Transverse colon (tissue), 4 donors: Measurements from ENCODE around the gene VSX1. TPM values are rescaled to one million over a fixed set of nuclear protein-coding genes. Genes with fewer than 3 reads are reported as not detected.

Source experiments
- DNase-seq: peaks from one replicate; pipeline ENCODE4 v3.0.0-alpha.2; 2019
- H3K27ac ChIP-seq, 4 donors: fragments of 200-600 bp; sonication (generic); 2 replicates each; pipeline ENCODE4 v1.5.1; 2016 to 2018; ENCODE audit warnings: inconsistent platforms in 4 of 4
- H3K27me3 ChIP-seq: fragments of 200-600 bp; sonication (generic); 2 replicates; pipeline ENCODE4 v1.5.1; 2017; ENCODE audit warnings: inconsistent platforms
- H3K36me3 ChIP-seq, 4 donors: fragments of 200-600 bp; sonication (generic); 2 replicates each; pipeline ENCODE4 v1.5.1; 2017 to 2019; ENCODE audit warnings: inconsistent platforms in 4 of 4
- H3K4me1 ChIP-seq, 4 donors: fragments of 200-600 bp; sonication (generic); 2 replicates each; pipeline ENCODE4 v1.5.1; 2017 to 2020; ENCODE audit warnings: inconsistent platforms in 4 of 4
- H3K4me3 ChIP-seq, 4 donors: fragments of 200-600 bp; sonication (generic); 1 replicate in 1 of 4; 2 replicates in 3 of 4; pipeline versions ENCODE4 v1.5.1 to v1.6.1; 2017 to 2019; ENCODE audit warnings: inconsistent platforms in 4 of 4
- H3K9me3 ChIP-seq, 2 donors: fragments of 200-600 bp; sonication (generic); 2 replicates each; pipeline ENCODE4 v1.5.1; 2017 to 2019; ENCODE audit warnings: inconsistent platforms in 2 of 2
- EP300 ChIP-seq: sonication (generic); formaldehyde crosslinking; IDR thresholded peaks from one replicate; pipeline ENCODE4 v1.6.1; 2017; ENCODE audit warnings: antibody characterized with exemption, low read depth
- POLR2A ChIP-seq: fragments of 450-650 bp; IDR thresholded peaks from one replicate; pipeline ENCODE4 v1.6.1; 2016; ENCODE audit warnings: antibody characterized with exemption, mild to moderate bottlenecking, moderate library complexity
- POLR2AphosphoS5 ChIP-seq, 3 donors: sonication (generic); formaldehyde crosslinking; IDR thresholded peaks; one replicate each; pipeline ENCODE4 v1.6.1; 2016; ENCODE audit warnings: antibody characterized with exemption in 3 of 3
- WGBS, 2 donors: methylation state at CpG; one replicate each; pipeline ENCODE4 v1.1.5; 2018; ENCODE audit warnings: low coverage in 1 of 2; 5-methylcytosine and 5-hydroxymethylcytosine counted together
- in situ Hi-C, 4 donors: fragments of 200-750 bp; cut with MboI; loops; one replicate each; pipeline versions ENCODE4 v1.15.0 to v1.15.1; 2017; ENCODE audit warnings: low sequenced_read_pairs in 3 of 4, low pct_ligation_motif_present in 1 of 4, low pct_unique_long_range_greater_than_20kb in 1 of 4
- intact Hi-C: fragments of 100-400 bp; cut with DNase I; formaldehyde crosslinking; loops from one replicate; pipeline ENCODE4 v1.15.1; 2023; ENCODE audit warnings: low total_unique reads
- total RNA-seq, 4 donors: library from RNA; depleted of rRNA; stranded (reverse); fragments of >200 nt; gene quantifications; one replicate each; pipeline ENCODE4 v1.1.0, GENCODE V29; 2016
- TF ChIP-seq, protein P1 (sequence below), 5 experiments: fragments of 200-600 bp in 3 of 5; fragments of 450-650 bp in 2 of 5; sonication (generic) in 3 of 5; IDR thresholded peaks; 1 replicate in 2 of 5; 2 replicates in 3 of 5; pipeline ENCODE4 v1.5.1; 2016 to 2017; ENCODE audit warnings: antibody characterized with exemption in 5 of 5, inconsistent platforms in 3 of 5, mild to moderate bottlenecking in 2 of 5, moderate library complexity in 1 of 5

VSX1 gene
- total RNA-seq, 4 donors from 2014 or later: 0.16 TPM; not detected in 3

DNA sequence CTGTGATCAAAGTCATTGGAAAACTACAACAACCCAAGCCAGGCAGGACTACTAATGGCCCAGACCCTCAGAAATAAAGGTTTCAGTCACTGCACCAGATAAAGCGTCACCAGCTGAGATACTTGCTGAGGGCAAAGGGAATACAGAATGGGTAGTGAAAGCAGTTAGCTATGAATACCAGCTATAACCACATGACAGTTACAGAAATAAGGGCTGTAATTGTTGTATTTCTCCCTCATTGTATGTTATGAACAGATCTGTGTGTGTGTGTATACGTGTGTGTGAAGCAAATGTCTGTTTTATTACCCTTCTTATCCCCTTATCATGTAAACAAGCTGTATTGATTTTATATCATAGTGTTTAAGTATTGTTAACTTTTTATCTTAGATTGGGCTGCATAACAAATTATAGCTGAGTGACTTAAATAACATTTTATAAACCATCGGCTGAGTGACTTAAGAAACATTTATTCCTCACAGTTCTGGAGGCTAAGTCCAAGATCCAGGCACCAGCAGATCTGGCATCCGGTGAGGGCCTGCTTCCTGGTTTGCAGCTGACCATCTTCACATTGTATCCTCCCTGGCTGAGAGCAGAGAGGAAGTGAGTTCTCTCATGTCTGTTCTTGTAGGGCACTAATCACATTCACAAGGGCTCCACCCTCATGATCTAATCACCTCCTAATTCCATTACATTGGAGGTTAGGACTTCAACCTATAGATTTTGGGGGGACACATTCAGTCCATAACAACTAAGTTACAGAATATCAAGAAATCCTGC, 46.0 kb upstream of the VSX1 start:
- H3K4me1 ChIP-seq: no peaks in the 10 kb centered on the region
- no peaks in the 10 kb centered on the region for H3K27me3 ChIP-seq
- in situ Hi-C loops (no loop called here), intact Hi-C loops (no loop called here)
- H3K27ac ChIP-seq: no peak overlapping the region
- TF ChIP-seq POLR2A (no peak), POLR2AphosphoS5 (IDR thresholded peaks at IDR 0.05) (no peak), EP300 (no peak)
- TF ChIP-seq, protein P1, sequence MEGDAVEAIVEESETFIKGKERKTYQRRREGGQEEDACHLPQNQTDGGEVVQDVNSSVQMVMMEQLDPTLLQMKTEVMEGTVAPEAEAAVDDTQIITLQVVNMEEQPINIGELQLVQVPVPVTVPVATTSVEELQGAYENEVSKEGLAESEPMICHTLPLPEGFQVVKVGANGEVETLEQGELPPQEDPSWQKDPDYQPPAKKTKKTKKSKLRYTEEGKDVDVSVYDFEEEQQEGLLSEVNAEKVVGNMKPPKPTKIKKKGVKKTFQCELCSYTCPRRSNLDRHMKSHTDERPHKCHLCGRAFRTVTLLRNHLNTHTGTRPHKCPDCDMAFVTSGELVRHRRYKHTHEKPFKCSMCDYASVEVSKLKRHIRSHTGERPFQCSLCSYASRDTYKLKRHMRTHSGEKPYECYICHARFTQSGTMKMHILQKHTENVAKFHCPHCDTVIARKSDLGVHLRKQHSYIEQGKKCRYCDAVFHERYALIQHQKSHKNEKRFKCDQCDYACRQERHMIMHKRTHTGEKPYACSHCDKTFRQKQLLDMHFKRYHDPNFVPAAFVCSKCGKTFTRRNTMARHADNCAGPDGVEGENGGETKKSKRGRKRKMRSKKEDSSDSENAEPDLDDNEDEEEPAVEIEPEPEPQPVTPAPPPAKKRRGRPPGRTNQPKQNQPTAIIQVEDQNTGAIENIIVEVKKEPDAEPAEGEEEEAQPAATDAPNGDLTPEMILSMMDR (IDR thresholded peaks at IDR 0.05): no peak
- WGBS, 2 donors: 63 to 67% methylated on average over 2 to 4 of the region's 4 CpGs
- H3K4me3 ChIP-seq: no peak overlapping the region
- DNase-seq: no peak
- no peaks in the 10 kb centered on the region for H3K9me3 ChIP-seq
- H3K36me3 ChIP-seq: no peaks in the 10 kb centered on the region

DNA sequence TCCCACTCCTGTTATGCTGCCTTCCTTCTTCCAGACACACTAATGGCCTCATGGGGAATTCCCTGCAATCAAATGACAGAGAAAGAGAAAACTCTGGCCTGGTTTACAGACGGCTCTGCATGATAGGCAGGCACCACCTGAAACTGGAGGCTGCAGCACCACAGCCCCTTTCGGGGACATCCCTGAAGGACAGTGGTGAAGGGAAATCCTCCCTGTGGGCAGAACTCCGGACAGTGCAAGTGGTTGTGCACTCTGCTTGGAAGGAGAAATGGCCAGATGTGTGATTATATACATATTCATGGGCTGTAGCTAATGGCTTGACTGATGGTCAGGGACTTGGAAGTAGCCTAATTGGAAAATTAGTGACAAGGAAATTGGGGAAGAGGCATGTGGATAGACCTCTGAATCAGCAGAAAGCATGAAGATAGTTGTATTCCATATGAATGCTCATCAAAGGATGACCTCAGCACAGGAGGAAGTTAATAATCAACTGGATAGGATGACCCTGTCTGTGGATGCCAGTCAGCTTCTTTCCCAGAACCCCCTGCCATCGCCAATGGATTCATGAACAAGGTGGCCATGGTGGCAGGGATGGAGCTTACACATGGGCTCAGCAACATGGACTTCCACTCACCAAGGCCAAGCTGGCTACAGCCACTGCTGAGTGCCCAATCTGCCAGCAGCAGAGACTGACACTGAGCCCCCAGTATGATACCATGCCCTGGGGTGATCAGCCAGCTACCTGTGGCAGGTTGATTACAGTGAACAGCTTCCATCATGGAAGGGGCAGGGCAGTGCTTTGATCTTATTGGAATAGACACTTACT, 44.5 kb upstream of the VSX1 start:
- WGBS, 2 donors: 63 to 64% methylated on average over 3 to 4 of the region's 4 CpGs
- in situ Hi-C loops: no loop called here

DNA sequence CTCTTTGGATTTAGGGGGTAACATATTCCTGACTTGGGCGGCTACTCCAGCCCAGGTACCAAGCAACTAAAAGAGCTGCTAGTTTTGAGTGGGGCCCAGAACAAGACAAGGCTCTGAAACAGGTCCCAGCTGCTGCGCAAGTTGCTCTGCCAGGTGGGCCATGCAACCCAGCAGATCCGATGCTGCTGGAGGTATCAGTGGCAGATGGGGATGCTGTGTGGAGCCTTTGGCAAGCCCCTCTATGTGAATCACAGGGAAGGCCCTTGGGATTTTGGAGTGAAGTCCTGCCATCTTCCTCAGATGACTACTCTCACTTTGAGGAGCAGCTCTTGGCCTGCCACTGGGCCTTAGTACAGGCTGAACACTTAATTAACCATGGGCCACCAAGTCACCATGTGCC, 43.7 kb upstream of the VSX1 start:
- no peak for TF ChIP-seq EP300
- no peak for TF ChIP-seq POLR2AphosphoS5 (IDR thresholded peaks at IDR 0.05)
- TF ChIP-seq, protein P1 (IDR thresholded peaks at IDR 0.05): no peak
- no peak for TF ChIP-seq POLR2A
- Histone ChIP-seq H3K4me3 (no peak overlapping the region), H3K27ac (no peak overlapping the region), H3K27me3 (no peaks in the 10 kb centered on the region), H3K36me3 (no peaks in the 10 kb centered on the region), H3K9me3 (no peaks in the 10 kb centered on the region), H3K4me1 (no peaks in the 10 kb centered on the region)
- in situ Hi-C loops (no loop called here), intact Hi-C loops (no loop called here)
- 94% methylated on average over 3 of the region's 3 CpGs; no CpG with 5 or more reads in 1 of the 2 donors for WGBS, 2 donors
- DNase-seq: no peak

More for the DNA sequence above, 44.5 kb upstream of the VSX1 start:
- no peak for TF ChIP-seq POLR2AphosphoS5 (IDR thresholded peaks at IDR 0.05)
- TF ChIP-seq, protein P1 (IDR thresholded peaks at IDR 0.05): no peak
- no peak for TF ChIP-seq EP300
- no peak for TF ChIP-seq POLR2A
- intact Hi-C loops: no loop called here
- no peaks in the 10 kb centered on the region for H3K4me1 ChIP-seq
- H3K4me3 ChIP-seq: no peak overlapping the region
- no peak overlapping the region for H3K27ac ChIP-seq
- no peaks in the 10 kb centered on the region for H3K36me3 ChIP-seq
- DNase-seq: no peak
- H3K9me3 ChIP-seq: no peaks in the 10 kb centered on the region
- no peaks in the 10 kb centered on the region for H3K27me3 ChIP-seq

DNA sequence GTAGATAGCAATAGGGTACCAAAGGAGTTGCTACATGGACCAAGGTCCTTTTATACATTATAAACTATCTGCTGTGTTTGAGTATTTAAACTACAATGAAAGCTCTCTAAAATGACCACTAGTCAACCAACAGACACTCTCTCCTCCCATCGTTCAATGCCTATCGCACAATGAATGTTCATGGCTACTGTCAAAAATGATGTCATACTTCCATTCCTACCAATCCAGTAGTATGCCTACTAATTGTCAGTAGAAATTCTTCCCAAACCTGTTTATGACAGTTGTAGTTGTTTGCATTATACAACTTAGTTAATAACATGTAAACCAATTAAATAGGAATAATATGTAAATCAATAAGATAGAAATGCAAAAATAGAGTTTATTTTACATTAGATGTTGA, 39.0 kb upstream of the VSX1 start:
- H3K27ac ChIP-seq: no peak overlapping the region
- H3K9me3 ChIP-seq: no peaks in the 10 kb centered on the region
- peaks cover 5% of the 10 kb centered on the region for H3K27me3 ChIP-seq
- 92 to 94% methylated on average over 2 of the region's 2 CpGs for WGBS, 2 donors
- peaks cover 0 to 6% (median 0%) of the 10 kb centered on the region in 4 donors for H3K4me1 ChIP-seq
- in situ Hi-C loops (no loop called here), intact Hi-C loops (no loop called here)
- H3K4me3 ChIP-seq: no peak overlapping the region
- no peak for DNase-seq
- TF ChIP-seq EP300 (no peak), POLR2A (no peak), POLR2AphosphoS5 (IDR thresholded peaks at IDR 0.05) (no peak)
- TF ChIP-seq, protein P1 (IDR thresholded peaks at IDR 0.05): no peak
- H3K36me3 ChIP-seq: no peaks in the 10 kb centered on the region
